ENCODE data around the gene CCDC85C.

CCDC85C gene

GRCh38 chr14:99545586-99545985 is 58.4 kb downstream of the CCDC85C start:
- no peak for DNase-seq (ENCODE audit: low read depth)
- H3K4me3 ChIP-seq (ENCODE audit: low read length) = no peak overlapping the region
- TF ChIP-seq, protein P1, sequence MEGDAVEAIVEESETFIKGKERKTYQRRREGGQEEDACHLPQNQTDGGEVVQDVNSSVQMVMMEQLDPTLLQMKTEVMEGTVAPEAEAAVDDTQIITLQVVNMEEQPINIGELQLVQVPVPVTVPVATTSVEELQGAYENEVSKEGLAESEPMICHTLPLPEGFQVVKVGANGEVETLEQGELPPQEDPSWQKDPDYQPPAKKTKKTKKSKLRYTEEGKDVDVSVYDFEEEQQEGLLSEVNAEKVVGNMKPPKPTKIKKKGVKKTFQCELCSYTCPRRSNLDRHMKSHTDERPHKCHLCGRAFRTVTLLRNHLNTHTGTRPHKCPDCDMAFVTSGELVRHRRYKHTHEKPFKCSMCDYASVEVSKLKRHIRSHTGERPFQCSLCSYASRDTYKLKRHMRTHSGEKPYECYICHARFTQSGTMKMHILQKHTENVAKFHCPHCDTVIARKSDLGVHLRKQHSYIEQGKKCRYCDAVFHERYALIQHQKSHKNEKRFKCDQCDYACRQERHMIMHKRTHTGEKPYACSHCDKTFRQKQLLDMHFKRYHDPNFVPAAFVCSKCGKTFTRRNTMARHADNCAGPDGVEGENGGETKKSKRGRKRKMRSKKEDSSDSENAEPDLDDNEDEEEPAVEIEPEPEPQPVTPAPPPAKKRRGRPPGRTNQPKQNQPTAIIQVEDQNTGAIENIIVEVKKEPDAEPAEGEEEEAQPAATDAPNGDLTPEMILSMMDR (conservative IDR thresholded peaks at IDR 0.05; ENCODE audit: low read length) = no peak

DNA sequence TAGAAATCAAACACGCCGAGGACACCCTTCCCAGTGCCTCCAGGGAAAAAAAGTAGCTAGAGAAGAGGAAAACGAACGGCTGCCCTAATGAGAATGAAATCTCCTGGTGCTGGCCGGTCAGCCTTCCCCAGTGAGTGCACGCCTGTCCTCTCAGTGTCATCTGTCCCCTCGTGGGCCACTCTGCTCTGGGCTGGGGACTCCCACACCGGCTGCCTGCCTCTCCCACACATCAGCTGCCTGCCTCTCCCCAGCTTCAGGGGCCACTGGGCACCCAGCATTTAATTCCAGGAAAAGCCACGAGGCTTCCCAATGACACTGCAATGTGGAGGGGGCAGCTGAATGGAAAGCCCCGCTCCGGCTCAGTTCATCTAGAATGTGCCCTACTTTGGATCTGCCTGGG is 59.0 kb downstream of the CCDC85C start:
- TF ChIP-seq, protein P1 (conservative IDR thresholded peaks at IDR 0.05; ENCODE audit: low read length) = no peak
- H3K4me3 ChIP-seq (ENCODE audit: low read length) = no peak overlapping the region
- DNase-seq (ENCODE audit: low read depth) = no peak

DNA sequence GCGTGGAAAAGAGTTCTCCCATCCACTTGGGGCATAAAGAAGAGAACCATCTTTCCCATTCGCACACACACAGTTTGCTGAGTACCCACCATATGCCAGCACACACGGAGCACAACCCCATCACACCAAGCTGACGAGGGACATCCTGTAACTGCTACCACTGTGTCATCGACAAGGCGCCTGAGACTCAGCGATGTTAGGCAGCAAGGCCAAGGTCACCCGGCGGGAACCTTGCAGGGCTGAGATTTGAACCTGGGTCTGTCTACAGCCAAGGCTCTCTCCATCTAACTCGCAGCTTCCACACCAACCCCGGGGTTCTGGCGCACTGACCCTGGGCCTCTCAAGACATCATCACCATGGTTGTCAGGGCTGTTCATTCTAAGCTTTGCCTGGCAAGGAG is 60.0 kb downstream of the CCDC85C start:
- H3K4me3 ChIP-seq (ENCODE audit: low read length) = no peak overlapping the region
- TF ChIP-seq, protein P1 (conservative IDR thresholded peaks at IDR 0.05; ENCODE audit: low read length) = no peak

DNA sequence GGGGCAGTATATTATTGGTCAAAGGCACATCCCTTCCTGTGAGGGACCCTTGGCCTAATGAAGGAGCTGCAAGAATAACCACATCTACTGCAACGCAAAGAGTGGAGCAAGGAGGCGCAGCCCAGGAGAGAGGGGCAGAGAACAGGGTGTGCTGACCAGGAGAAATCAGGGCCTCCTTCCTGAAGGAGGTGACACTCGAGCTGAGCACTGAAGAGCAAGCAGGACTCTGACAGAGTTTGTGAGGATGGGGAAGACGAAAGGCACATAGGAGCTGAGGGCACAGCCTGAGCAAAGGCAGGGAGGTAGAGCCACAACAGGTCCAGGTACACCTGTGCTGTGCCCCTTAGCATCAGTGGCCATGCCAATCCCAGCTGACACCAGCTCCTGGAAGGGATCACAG is 60.6 kb downstream of the CCDC85C start:
- TF ChIP-seq, protein P1 (conservative IDR thresholded peaks at IDR 0.05; ENCODE audit: low read length) = no peak
- H3K4me3 ChIP-seq (ENCODE audit: low read length) = no peak overlapping the region
- no peak for DNase-seq (ENCODE audit: low read depth)

More for the DNA sequence above, 60.0 kb downstream of the CCDC85C start:
- no peak for DNase-seq (ENCODE audit: low read depth)

- TF ChIP-seq, protein P1 (conservative IDR thresholded peaks at IDR 0.05; ENCODE audit: low read length) = no peak
- DNase-seq (ENCODE audit: low read depth) = no peak
- H3K4me3 ChIP-seq (ENCODE audit: low read length) = no peak overlapping the region
Measured at GRCh38 chr14:99542566-99542965, 61.4 kb downstream of the CCDC85C start.

DNA sequence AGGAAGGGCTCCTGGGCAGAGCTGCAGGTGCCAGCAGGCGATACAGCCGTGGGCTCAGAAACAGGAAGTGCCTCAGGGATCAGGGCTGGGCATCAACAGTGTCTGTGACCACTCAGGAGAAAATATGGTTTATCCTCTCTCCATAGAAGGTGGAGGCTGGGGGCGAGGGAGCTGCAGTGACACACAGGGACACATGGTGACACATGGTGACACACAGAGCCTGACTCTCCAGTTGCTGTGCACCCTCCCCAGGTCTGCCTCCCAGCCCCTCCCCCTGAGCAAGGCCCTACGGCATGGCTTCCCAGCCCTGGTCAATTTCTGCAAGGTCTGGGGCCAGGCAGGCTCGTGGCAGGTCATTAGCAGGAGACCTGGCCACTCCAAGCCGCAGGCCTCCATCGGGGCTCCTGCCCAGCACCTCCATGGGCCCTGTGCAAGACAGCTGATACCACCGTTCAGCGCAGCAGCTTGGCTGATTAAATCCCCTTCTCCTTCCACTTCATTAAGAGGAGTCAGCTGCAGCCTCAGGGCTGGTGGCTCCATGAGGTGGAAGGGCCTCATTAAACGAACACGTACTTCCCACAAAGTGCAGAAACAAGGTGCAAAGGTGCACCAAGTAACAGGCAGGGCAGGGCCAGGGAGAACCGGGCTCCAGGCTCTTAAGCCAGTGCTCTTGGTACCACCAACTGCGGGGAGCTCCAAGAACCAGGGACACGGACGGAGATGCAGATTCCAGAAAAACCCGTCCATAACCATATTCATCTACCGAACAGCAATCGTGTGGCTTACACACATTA is 62.1 kb downstream of the CCDC85C start:
- no peak overlapping the region for H3K4me3 ChIP-seq (ENCODE audit: low read length)
- DNase-seq (ENCODE audit: low read depth) = no peak
- TF ChIP-seq, protein P1 (conservative IDR thresholded peaks at IDR 0.05; ENCODE audit: low read length) = no peak

- TF ChIP-seq, protein P1 (conservative IDR thresholded peaks at IDR 0.05; ENCODE audit: low read length) = no peak
- no peak overlapping the region for H3K4me3 ChIP-seq (ENCODE audit: low read length)
- DNase-seq (ENCODE audit: low read depth) = no peak
Measured at GRCh38 chr14:99541211-99541610, 62.8 kb downstream of the CCDC85C start.
